Liver (tissue), 9 donors: ENCODE measurements around the gene CCT4. TPM values are rescaled to one million over a fixed set of nuclear protein-coding genes. Genes with fewer than 3 reads are reported as not detected.

Experiments
- DNase-seq: peaks from one replicate; pipeline ENCODE4 v3.0.0-alpha.2; 2017; ENCODE audit warnings: low spot score
- H3K27ac ChIP-seq, 2 donors: one replicate each; pipeline ENCODE4 v1.7.0; 2013; ENCODE audit warnings: inconsistent platforms in 2 of 2, low read length in 2 of 2, control low read depth in 1 of 2, low read depth in 1 of 2, mild to moderate bottlenecking in 1 of 2
- H3K27me3 ChIP-seq, 4 donors: one replicate each; pipeline versions ENCODE4 v1.6.1 to v1.7.0; 2013; ENCODE audit warnings: low read length in 3 of 4, inconsistent platforms in 1 of 4, mild to moderate bottlenecking in 1 of 4, moderate library complexity in 1 of 4; ENCODE audit not compliant: control insufficient read depth in 4 of 4, insufficient read depth in 4 of 4
- H3K36me3 ChIP-seq, 4 donors: one replicate each; pipeline versions ENCODE4 v1.6.1 to v1.7.0; 2013; ENCODE audit warnings: low read length in 3 of 4, mild to moderate bottlenecking in 3 of 4, low read depth in 1 of 4, moderate library complexity in 1 of 4; ENCODE audit not compliant: control insufficient read depth in 4 of 4, insufficient read depth in 3 of 4
- H3K4me1 ChIP-seq, 4 donors: one replicate each; pipeline versions ENCODE4 v1.6.1 to v1.7.0; 2013; ENCODE audit warnings: low read length in 3 of 4, mild to moderate bottlenecking in 3 of 4, moderate library complexity in 1 of 4; ENCODE audit not compliant: control insufficient read depth in 4 of 4, insufficient read depth in 4 of 4
- H3K4me3 ChIP-seq, 3 donors: one replicate each; pipeline versions ENCODE4 v1.6.1 to v1.7.0; 2013; ENCODE audit warnings: low read length in 3 of 3, control low read depth in 1 of 3, low read depth in 1 of 3, mild to moderate bottlenecking in 1 of 3
- H3K9ac ChIP-seq, 2 donors: one replicate each; pipeline ENCODE4 v1.7.0; 2013; ENCODE audit warnings: low read length in 2 of 2, mild to moderate bottlenecking in 2 of 2, moderate library complexity in 2 of 2, control low read depth in 1 of 2, low read depth in 1 of 2
- H3K9me3 ChIP-seq, 4 donors: one replicate each; pipeline versions ENCODE4 v1.6.1 to v1.7.0; 2013; ENCODE audit warnings: low read length in 3 of 4; ENCODE audit not compliant: control insufficient read depth in 4 of 4
- EGR1 ChIP-seq, 2 donors: IDR thresholded peaks; 2 replicates each; pipeline ENCODE4 v1.6.1; 2016 to 2018; ENCODE audit warnings: antibody characterized with exemption in 2 of 2, low read depth in 2 of 2
- FOXA1 ChIP-seq: IDR thresholded peaks from 2 replicates; pipeline ENCODE4 v1.6.1; 2016; ENCODE audit warnings: antibody characterized with exemption
- FOXA2 ChIP-seq: IDR thresholded peaks from 2 replicates; pipeline ENCODE4 v1.6.1; 2016; ENCODE audit warnings: antibody characterized with exemption
- GABPA ChIP-seq, 2 donors: IDR thresholded peaks in 1 of 2; conservative IDR thresholded peaks in 1 of 2; 2 replicates each; pipeline ENCODE4 v1.6.1; 2016; ENCODE audit warnings: antibody characterized with exemption in 2 of 2, mild to moderate bottlenecking in 1 of 2, moderate library complexity in 1 of 2
- HNF4A ChIP-seq, 2 donors: conservative IDR thresholded peaks; 2 replicates each; pipeline ENCODE4 v1.6.1; 2016; ENCODE audit warnings: antibody characterized with exemption in 2 of 2, mild to moderate bottlenecking in 2 of 2
- HNF4G ChIP-seq: IDR thresholded peaks from 2 replicates; pipeline ENCODE4 v1.6.1; 2016; ENCODE audit warnings: antibody characterized with exemption
- JUND ChIP-seq, 2 donors: IDR thresholded peaks; 2 replicates each; pipeline ENCODE4 v1.6.1; 2016; ENCODE audit warnings: antibody characterized with exemption in 2 of 2
- NR2F2 ChIP-seq: IDR thresholded peaks from 2 replicates; pipeline ENCODE4 v1.6.1; 2016; ENCODE audit warnings: antibody characterized with exemption
- RAD21 ChIP-seq, 2 donors: IDR thresholded peaks; 2 replicates each; pipeline ENCODE4 v1.6.1; 2016; ENCODE audit warnings: antibody characterized with exemption in 2 of 2, mild to moderate bottlenecking in 2 of 2
- RXRA ChIP-seq, 2 donors: IDR thresholded peaks; 2 replicates each; pipeline ENCODE4 v1.6.1; 2017 to 2018; ENCODE audit warnings: antibody characterized with exemption in 2 of 2, mild to moderate bottlenecking in 1 of 2
- SP1 ChIP-seq: IDR thresholded peaks from 2 replicates; pipeline ENCODE4 v1.6.1; 2018; ENCODE audit warnings: antibody characterized with exemption, mild to moderate bottlenecking
- TAF1 ChIP-seq: conservative IDR thresholded peaks from 2 replicates; pipeline ENCODE4 v1.6.1; 2016; ENCODE audit warnings: antibody characterized with exemption, mild to moderate bottlenecking
- YY1 ChIP-seq: IDR thresholded peaks from 2 replicates; pipeline ENCODE4 v1.6.1; 2016; ENCODE audit warnings: antibody characterized with exemption, mild to moderate bottlenecking
- WGBS: extraction: QIAGEN DNeasy Blood & Tissue Kit; methylation state at CpG from one replicate; pipeline ENCODE4 v1.1.7; 2013; 5-methylcytosine and 5-hydroxymethylcytosine counted together
- polyA plus RNA-seq, 2 donors: library from polyadenylated mRNA; stranded (reverse) in 1 of 2; unstranded in 1 of 2; fragments of 200-250 nt in 1 of 2; fragments of >200 nt in 1 of 2; fragmentation: Nextera tagmentation in 1 of 2; extraction: Ambion mirVana in 1 of 2; gene quantifications; one replicate each; pipeline versions ENCODE4 v1.2.1 to v1.2.3, GENCODE V29; 2013 to 2015
- total RNA-seq, 2 donors: library from RNA; depleted of rRNA; stranded (reverse); fragments of >200 nt; gene quantifications; one replicate each; pipeline ENCODE4 v1.2.3, GENCODE V29; 2014
- TF ChIP-seq, protein P1 (sequence below): IDR thresholded peaks from 2 replicates; pipeline ENCODE4 v1.6.1; 2016; ENCODE audit warnings: antibody characterized with exemption, mild to moderate bottlenecking
- TF ChIP-seq, protein P2 (sequence below): IDR thresholded peaks from 2 replicates; pipeline ENCODE4 v1.6.1; 2016; ENCODE audit warnings: antibody characterized with exemption
- TF ChIP-seq, protein P3 (sequence below): IDR thresholded peaks from 2 replicates; pipeline ENCODE4 v1.6.1; 2016; ENCODE audit warnings: antibody characterized with exemption
- TF ChIP-seq, protein P4 (sequence below): fragments of 150-350 bp; IDR thresholded peaks from 2 replicates; pipeline ENCODE4 v1.5.1; 2017; ENCODE audit warnings: improper control_type of control experiment, low read depth, low read length; ENCODE audit not compliant: missing input control
- TF ChIP-seq, protein P5 (sequence below): IDR thresholded peaks from 2 replicates; pipeline ENCODE4 v1.6.1; 2016; ENCODE audit warnings: antibody characterized with exemption
- donor health status: healthy.
- donor health status: healthy.
- donor health status: healthy.
- donor health status: healthy.
- donor health status: healthy.

Gene CCT4
- total and polyA plus RNA-seq, 4 donors: 35.7 to 65.2 (median 38.4) TPM

DNA sequence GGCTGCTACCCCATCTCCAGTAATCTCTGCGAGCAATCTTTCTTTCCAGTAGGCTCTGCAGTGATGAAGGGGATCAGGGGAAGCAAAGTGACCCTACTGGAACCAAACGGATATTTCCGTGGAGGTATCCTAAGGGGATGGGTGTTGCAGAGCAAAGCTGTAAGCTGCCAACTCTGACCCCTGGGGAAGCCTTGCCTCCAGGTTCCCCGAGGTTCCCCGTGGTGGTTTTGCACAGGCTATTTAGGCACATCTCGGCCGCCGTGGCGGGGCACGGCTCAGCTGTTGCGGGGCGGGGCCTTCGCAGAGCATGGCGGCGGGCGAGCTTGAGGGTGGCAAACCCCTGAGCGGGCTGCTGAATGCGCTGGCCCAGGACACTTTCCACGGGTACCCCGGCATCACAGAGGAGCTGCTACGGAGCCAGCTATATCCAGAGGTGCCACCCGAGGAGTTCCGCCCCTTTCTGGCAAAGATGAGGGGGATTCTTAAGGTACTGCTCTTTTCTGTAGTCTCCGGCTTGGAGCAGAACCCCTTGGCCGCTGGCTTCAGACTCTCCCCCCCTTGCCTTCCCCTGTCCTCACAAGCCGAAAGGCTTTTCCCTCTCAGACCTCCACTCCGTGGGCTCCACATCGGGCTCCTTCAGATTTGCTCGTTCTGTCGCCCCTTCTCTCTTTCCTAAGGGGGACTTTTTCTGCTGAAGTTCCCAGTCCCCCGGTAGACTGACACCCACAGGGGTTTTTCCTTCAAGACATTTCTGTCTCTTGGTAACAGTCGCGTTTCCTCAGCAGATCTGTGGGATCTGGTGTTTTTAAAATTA is 17.1 kb upstream of the CCT4 start, which contains the start of gene COMMD1:
Gene COMMD1 (plus strand): TSS at position 303 of the 814 bp plus-strand sequence. CDS start 5 bp downstream, at position 308.
- no peaks in the 10 kb centered on the region for H3K36me3 ChIP-seq
- 1% methylated on average over 33 of the region's 33 CpGs for WGBS
- H3K9me3 ChIP-seq: no peaks in the 10 kb centered on the region
- H3K27ac ChIP-seq: peak within 1 kb of the TSS; percentile 9 to 75
- peak within 1 kb of the TSS; percentile 71 to 98 (median 89) for H3K4me3 ChIP-seq
- H3K9ac ChIP-seq: peak within 1 kb of the TSS; percentile 86 to 95
- peak; percentile 98 for TF ChIP-seq YY1
- no peak for TF ChIP-seq HNF4G
- TF ChIP-seq JUND (IDR thresholded peaks at IDR 0.05): no peak
- TF ChIP-seq, protein P1, sequence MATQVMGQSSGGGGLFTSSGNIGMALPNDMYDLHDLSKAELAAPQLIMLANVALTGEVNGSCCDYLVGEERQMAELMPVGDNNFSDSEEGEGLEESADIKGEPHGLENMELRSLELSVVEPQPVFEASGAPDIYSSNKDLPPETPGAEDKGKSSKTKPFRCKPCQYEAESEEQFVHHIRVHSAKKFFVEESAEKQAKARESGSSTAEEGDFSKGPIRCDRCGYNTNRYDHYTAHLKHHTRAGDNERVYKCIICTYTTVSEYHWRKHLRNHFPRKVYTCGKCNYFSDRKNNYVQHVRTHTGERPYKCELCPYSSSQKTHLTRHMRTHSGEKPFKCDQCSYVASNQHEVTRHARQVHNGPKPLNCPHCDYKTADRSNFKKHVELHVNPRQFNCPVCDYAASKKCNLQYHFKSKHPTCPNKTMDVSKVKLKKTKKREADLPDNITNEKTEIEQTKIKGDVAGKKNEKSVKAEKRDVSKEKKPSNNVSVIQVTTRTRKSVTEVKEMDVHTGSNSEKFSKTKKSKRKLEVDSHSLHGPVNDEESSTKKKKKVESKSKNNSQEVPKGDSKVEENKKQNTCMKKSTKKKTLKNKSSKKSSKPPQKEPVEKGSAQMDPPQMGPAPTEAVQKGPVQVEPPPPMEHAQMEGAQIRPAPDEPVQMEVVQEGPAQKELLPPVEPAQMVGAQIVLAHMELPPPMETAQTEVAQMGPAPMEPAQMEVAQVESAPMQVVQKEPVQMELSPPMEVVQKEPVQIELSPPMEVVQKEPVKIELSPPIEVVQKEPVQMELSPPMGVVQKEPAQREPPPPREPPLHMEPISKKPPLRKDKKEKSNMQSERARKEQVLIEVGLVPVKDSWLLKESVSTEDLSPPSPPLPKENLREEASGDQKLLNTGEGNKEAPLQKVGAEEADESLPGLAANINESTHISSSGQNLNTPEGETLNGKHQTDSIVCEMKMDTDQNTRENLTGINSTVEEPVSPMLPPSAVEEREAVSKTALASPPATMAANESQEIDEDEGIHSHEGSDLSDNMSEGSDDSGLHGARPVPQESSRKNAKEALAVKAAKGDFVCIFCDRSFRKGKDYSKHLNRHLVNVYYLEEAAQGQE: no peak
- peak in 1 of 2 donors; percentile 15 for TF ChIP-seq GABPA (IDR thresholded peaks at IDR 0.05 in 1 of 2, conservative IDR thresholded peaks at IDR 0.05 in 1 of 2)
- peak; percentile 80 for TF ChIP-seq TAF1
- peak; percentile 47 for TF ChIP-seq NR2F2
- TF ChIP-seq, protein P2, sequence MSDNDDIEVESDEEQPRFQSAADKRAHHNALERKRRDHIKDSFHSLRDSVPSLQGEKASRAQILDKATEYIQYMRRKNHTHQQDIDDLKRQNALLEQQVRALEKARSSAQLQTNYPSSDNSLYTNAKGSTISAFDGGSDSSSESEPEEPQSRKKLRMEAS: no peak
- TF ChIP-seq, protein P3, sequence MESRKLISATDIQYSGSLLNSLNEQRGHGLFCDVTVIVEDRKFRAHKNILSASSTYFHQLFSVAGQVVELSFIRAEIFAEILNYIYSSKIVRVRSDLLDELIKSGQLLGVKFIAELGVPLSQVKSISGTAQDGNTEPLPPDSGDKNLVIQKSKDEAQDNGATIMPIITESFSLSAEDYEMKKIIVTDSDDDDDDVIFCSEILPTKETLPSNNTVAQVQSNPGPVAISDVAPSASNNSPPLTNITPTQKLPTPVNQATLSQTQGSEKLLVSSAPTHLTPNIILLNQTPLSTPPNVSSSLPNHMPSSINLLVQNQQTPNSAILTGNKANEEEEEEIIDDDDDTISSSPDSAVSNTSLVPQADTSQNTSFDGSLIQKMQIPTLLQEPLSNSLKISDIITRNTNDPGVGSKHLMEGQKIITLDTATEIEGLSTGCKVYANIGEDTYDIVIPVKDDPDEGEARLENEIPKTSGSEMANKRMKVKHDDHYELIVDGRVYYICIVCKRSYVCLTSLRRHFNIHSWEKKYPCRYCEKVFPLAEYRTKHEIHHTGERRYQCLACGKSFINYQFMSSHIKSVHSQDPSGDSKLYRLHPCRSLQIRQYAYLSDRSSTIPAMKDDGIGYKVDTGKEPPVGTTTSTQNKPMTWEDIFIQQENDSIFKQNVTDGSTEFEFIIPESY: peak; percentile 61
- TF ChIP-seq RXRA (IDR thresholded peaks at IDR 0.05): peak in 1 of 2 donors; percentile 26
- peak; percentile 24 to 43 for TF ChIP-seq RAD21 (IDR thresholded peaks at IDR 0.05)
- peak in 1 of 2 donors; percentile 57 for TF ChIP-seq EGR1 (IDR thresholded peaks at IDR 0.05; ENCODE audit: low read depth in 2 of 2)
- TF ChIP-seq, protein P4, sequence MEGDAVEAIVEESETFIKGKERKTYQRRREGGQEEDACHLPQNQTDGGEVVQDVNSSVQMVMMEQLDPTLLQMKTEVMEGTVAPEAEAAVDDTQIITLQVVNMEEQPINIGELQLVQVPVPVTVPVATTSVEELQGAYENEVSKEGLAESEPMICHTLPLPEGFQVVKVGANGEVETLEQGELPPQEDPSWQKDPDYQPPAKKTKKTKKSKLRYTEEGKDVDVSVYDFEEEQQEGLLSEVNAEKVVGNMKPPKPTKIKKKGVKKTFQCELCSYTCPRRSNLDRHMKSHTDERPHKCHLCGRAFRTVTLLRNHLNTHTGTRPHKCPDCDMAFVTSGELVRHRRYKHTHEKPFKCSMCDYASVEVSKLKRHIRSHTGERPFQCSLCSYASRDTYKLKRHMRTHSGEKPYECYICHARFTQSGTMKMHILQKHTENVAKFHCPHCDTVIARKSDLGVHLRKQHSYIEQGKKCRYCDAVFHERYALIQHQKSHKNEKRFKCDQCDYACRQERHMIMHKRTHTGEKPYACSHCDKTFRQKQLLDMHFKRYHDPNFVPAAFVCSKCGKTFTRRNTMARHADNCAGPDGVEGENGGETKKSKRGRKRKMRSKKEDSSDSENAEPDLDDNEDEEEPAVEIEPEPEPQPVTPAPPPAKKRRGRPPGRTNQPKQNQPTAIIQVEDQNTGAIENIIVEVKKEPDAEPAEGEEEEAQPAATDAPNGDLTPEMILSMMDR: no peak
- peak in 1 of 2 donors; percentile 20 for TF ChIP-seq HNF4A (conservative IDR thresholded peaks at IDR 0.05)
- TF ChIP-seq, protein P5, sequence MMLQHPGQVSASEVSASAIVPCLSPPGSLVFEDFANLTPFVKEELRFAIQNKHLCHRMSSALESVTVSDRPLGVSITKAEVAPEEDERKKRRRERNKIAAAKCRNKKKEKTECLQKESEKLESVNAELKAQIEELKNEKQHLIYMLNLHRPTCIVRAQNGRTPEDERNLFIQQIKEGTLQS: no peak
- TF ChIP-seq FOXA2: no peak
- peak; percentile 5 for TF ChIP-seq FOXA1
- no peak for TF ChIP-seq SP1
- H3K4me1 ChIP-seq: peaks cover 3 to 26% (median 14%) of the 10 kb centered on the region in 4 donors
- no peaks in the 10 kb centered on the region for H3K27me3 ChIP-seq
- DNase-seq: peak; percentile 80
